OCI-LY7 (cell line): ENCODE results near the gene STEAP1. TPM values are rescaled to one million over a fixed set of nuclear protein-coding genes. Genes with fewer than 3 reads are reported as not detected.

Source experiments
- BruUV-seq: library from RNA; stranded (reverse); fragments of 400-500 nt; replicated peaks from 2 replicates; lab custom pipeline; 2021; lab: Mats Ljungman, UMichigan
- CTCF ChIA-PET: fragments of 300-600 bp; sonication (Branson Sonifier 250); formaldehyde crosslinking; loops from one replicate; lab custom pipeline; 2022; ENCODE audit warnings: antibody characterized with exemption; ENCODE audit not compliant: unreplicated experiment; lab: Charles Lee
- POLR2A ChIA-PET: fragments of 300-600 bp; sonication (Branson Sonifier 250); formaldehyde crosslinking; loops from one replicate; lab custom pipeline; 2022; ENCODE audit warnings: antibody characterized with exemption; lab: Charles Lee
- DNase-seq: peaks from one replicate; pipeline ENCODE4 v3.0.0-alpha.2; 2015; ENCODE audit warnings: low spot score
- H2AFZ ChIP-seq: fragments of 200-600 bp; sonication (generic), shearing (Covaris generic); 2 replicates; pipeline ENCODE4 v1.6.1; 2014; ENCODE audit warnings: mild to moderate bottlenecking, antibody characterized with exemption, low read length, moderate library complexity
- H3K27ac ChIP-seq: fragments of 200-600 bp; sonication (generic); 2 replicates; pipeline ENCODE4 v1.5.1; 2014; ENCODE audit warnings: mixed run types, low read depth, mild to moderate bottlenecking, moderate library complexity, low read length, inconsistent platforms; ENCODE audit not compliant: poor library complexity, severe bottlenecking
- H3K36me3 ChIP-seq: fragments of 200-600 bp; sonication (generic); 2 replicates; pipeline ENCODE4 v1.6.1; 2014; ENCODE audit warnings: mild to moderate bottlenecking, antibody characterized with exemption, low read length, moderate library complexity, mixed read lengths; ENCODE audit not compliant: insufficient read depth
- H3K4me1 ChIP-seq: fragments of 200-600 bp; sonication (generic); 2 replicates; pipeline ENCODE4 v1.5.1; 2014; ENCODE audit warnings: mild to moderate bottlenecking, low read length; ENCODE audit not compliant: insufficient read depth, poor library complexity, severe bottlenecking
- H3K4me2 ChIP-seq: fragments of 200-600 bp; sonication (generic); 2 replicates; pipeline ENCODE4 v1.6.1; 2014; ENCODE audit warnings: mild to moderate bottlenecking, low read length
- H3K4me3 ChIP-seq: fragments of 200-600 bp; sonication (generic); 2 replicates; pipeline ENCODE4 v1.5.1; 2014; ENCODE audit warnings: mild to moderate bottlenecking, low read depth, low read length; ENCODE audit not compliant: poor library complexity, severe bottlenecking
- H3K79me2 ChIP-seq: fragments of 200-600 bp; sonication (generic); 2 replicates; pipeline ENCODE4 v1.6.1; 2016; ENCODE audit warnings: low read depth, mild to moderate bottlenecking, low read length, moderate library complexity, mixed read lengths; ENCODE audit not compliant: insufficient read depth
- H3K9me2 ChIP-seq: fragments of 200-600 bp; sonication (generic); 2 replicates; pipeline ENCODE4 v1.6.1; 2016; ENCODE audit warnings: mild to moderate bottlenecking, low read length, mixed read lengths; ENCODE audit not compliant: insufficient read depth
- H3K9me3 ChIP-seq: fragments of 200-600 bp; sonication (generic); 2 replicates; pipeline ENCODE4 v1.6.1; 2014; ENCODE audit warnings: mild to moderate bottlenecking, mixed run types, low read length, mixed read lengths
- H4K20me1 ChIP-seq: fragments of 200-600 bp; sonication (generic); 2 replicates; pipeline ENCODE4 v1.6.1; 2014; ENCODE audit warnings: mild to moderate bottlenecking, antibody characterized with exemption, low read length, moderate library complexity, mixed read lengths; ENCODE audit not compliant: insufficient read depth
- CTCF ChIP-seq: fragments of 200-600 bp; sonication (generic); conservative IDR thresholded peaks from 2 replicates; pipeline ENCODE4 v1.5.1; 2014; ENCODE audit warnings: mild to moderate bottlenecking, antibody characterized with exemption, low read length, moderate library complexity, mixed read lengths
- EZH2phosphoT487 ChIP-seq: fragments of 200-600 bp; sonication (generic); IDR thresholded peaks from 2 replicates; pipeline ENCODE4 v1.6.1; 2018; ENCODE audit warnings: low read depth, borderline replicate concordance, mild to moderate bottlenecking, mixed run types, antibody characterized with exemption, low read length, moderate library complexity, mixed read lengths
- intact Hi-C: fragments of 100-400 bp; cut with micrococcal nuclease; formaldehyde crosslinking; loops from one replicate; pipeline ENCODE4 v1.10.0; 2022; ENCODE audit not compliant: unreplicated experiment
- total RNA-seq, 2 experiments: library from RNA; depleted of rRNA in 1 of 2; stranded (reverse); fragments of >200 nt in 1 of 2; shearing (Covaris generic) in 1 of 2; gene quantifications; 2 replicates each; pipeline ENCODE4 v1.2.3, GENCODE V29; 2014 to 2022

The STEAP1 gene
- total RNA-seq, 2 experiments from 2014 or later: not detected

GRCh38 chr7:90191648-90192047, 37.4 kb downstream of the STEAP1 start:
- no peaks in the 10 kb centered on the region for H3K9me3 ChIP-seq
- POLR2A ChIA-PET: interaction anchor here (0.5 kb wide), 1 partner anchor 28 kb away, joined by 3 read pairs; no protein-coding TSS in a partner anchor
- BruUV-seq: no TSS peak
- DNase-seq: no peak
- H4K20me1 ChIP-seq: no peaks in the 10 kb centered on the region
- no peaks in the 10 kb centered on the region for H3K4me1 ChIP-seq
- H3K27ac ChIP-seq: no peak overlapping the region
- H3K4me3 ChIP-seq: no peak overlapping the region
- no peaks in the 10 kb centered on the region for H3K9me2 ChIP-seq
- no peaks in the 10 kb centered on the region for H3K36me3 ChIP-seq
- no peaks in the 10 kb centered on the region for H3K79me2 ChIP-seq
- intact Hi-C loops: no loop called here
- H2AFZ ChIP-seq: no peak overlapping the region
- CTCF ChIA-PET: no interaction called here
- no peak overlapping the region for H3K4me2 ChIP-seq
- no peak for TF ChIP-seq CTCF
- TF ChIP-seq EZH2phosphoT487: no peak

GRCh38 chr7:90192876-90193750, 38.8 kb downstream of the STEAP1 start:
- H3K4me1 ChIP-seq: no peaks in the 10 kb centered on the region
- POLR2A ChIA-PET: interaction anchor here (0.6 to 1.7 kb wide), 2 partner anchors 21 to 44 kb away, joined by 3 read pairs; no protein-coding TSS in a partner anchor
- DNase-seq: no peak
- H3K27ac ChIP-seq: no peak overlapping the region
- H3K9me2 ChIP-seq: no peaks in the 10 kb centered on the region
- CTCF ChIA-PET: no interaction called here
- H4K20me1 ChIP-seq: no peaks in the 10 kb centered on the region; the same call in 1 of the 2 replicates
- no peak for TF ChIP-seq CTCF
- TF ChIP-seq EZH2phosphoT487: no peak
- H3K4me3 ChIP-seq: no peak overlapping the region
- no peak overlapping the region for H3K4me2 ChIP-seq
- H3K79me2 ChIP-seq: no peaks in the 10 kb centered on the region
- no peaks in the 10 kb centered on the region for H3K36me3 ChIP-seq
- H2AFZ ChIP-seq: no peak overlapping the region
- intact Hi-C loops: no loop called here
- no TSS peak for BruUV-seq
- no peaks in the 10 kb centered on the region for H3K9me3 ChIP-seq
